ENCODE results near the gene LOXHD1.

Gene LOXHD1, protein sequence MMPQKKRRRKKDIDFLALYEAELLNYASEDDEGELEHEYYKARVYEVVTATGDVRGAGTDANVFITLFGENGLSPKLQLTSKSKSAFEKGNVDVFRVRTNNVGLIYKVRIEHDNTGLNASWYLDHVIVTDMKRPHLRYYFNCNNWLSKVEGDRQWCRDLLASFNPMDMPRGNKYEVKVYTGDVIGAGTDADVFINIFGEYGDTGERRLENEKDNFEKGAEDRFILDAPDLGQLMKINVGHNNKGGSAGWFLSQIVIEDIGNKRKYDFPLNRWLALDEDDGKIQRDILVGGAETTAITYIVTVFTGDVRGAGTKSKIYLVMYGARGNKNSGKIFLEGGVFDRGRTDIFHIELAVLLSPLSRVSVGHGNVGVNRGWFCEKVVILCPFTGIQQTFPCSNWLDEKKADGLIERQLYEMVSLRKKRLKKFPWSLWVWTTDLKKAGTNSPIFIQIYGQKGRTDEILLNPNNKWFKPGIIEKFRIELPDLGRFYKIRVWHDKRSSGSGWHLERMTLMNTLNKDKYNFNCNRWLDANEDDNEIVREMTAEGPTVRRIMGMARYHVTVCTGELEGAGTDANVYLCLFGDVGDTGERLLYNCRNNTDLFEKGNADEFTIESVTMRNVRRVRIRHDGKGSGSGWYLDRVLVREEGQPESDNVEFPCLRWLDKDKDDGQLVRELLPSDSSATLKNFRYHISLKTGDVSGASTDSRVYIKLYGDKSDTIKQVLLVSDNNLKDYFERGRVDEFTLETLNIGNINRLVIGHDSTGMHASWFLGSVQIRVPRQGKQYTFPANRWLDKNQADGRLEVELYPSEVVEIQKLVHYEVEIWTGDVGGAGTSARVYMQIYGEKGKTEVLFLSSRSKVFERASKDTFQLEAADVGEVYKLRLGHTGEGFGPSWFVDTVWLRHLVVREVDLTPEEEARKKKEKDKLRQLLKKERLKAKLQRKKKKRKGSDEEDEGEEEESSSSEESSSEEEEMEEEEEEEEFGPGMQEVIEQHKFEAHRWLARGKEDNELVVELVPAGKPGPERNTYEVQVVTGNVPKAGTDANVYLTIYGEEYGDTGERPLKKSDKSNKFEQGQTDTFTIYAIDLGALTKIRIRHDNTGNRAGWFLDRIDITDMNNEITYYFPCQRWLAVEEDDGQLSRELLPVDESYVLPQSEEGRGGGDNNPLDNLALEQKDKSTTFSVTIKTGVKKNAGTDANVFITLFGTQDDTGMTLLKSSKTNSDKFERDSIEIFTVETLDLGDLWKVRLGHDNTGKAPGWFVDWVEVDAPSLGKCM (N-terminal part only)

DNA sequence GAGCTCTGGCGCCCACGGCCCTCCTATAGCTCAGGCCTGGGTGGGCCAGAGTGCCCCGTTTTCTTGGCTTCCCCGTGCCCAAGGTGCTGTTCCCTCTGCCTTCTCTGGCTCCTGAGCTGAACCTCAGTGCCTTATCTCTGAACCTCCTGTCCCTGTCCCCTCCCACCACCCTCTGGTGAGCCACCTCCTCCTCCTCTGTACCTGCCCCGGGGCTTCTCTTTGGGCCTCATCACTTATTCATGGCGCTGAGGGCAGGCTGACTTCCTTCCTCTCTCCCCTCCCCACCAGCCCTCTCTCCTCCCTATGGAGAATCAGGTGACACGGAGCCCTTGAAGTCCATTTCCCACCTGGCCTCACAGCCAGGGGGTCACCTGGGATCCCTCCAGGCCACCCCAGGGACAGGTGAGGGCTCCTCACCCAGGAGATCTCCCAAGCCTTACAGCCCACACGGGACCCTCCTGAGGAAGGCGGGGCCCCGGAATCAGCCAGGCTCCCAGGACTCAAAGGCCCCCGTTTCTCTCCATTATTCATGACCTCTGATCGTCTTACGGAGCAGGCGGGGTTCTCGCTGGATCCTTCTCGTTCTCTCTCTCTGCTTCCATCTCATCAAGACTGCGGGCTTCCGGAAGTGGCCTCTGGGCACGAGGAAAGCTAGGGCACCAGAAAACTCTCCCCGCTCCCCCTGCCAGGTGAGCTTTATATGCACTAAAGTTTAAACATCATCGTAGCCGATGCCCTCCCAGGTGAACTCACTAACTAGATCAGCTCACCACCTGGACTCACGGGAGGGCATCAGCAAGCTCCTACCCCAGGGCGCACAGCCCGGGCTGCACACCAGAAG, at the start of gene LOXHD1:
Gene LOXHD1 (minus strand): TSS at position 106 of the 841 bp plus-strand sequence. CDS start 187 bp downstream, outside the sequence.
- DNase-seq (ENCODE audit: low read depth): no peak

DNA sequence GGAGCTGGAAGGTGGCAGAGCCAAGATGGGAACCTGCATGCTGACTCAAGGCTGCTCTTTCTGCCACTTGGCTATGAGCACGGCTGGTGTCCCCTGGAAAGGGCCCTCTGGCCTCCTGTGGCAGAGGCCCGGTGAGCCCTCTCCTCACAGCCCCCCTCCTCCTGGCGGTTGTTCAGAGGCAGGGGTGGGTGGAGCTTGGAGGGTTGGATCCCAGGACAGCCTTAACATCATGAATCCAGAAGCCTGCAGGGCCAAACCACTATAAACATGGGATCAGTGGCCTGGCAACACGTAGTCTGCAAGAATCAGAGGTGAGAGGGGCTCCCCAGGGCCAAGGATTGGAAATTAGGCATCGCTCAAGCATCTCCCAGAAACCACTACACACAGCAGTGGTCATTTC, 48.5 kb upstream of the LOXHD1 start:
- DNase-seq (ENCODE audit: low read depth): no peak

DNA sequence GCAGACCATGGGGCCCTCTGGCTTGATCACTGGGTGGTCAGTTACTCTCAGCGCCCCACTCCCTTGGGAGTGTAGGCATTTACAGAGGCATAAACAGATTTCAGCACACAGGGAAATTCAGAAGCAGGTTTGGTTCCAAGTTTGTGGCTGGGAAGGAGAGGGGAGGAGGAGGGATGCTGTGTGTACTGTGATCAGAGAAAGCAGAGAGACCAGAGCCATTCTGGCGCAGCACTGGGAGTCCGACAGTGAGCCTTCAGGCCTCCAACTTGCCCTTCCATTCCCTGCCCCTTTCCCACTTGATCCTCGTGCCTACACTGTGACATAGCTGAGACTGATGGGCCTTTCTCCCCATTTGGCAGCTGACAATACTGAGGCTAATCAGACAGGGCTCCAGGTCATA, 47.8 kb upstream of the LOXHD1 start:
- DNase-seq (ENCODE audit: low read depth): no peak

DNA sequence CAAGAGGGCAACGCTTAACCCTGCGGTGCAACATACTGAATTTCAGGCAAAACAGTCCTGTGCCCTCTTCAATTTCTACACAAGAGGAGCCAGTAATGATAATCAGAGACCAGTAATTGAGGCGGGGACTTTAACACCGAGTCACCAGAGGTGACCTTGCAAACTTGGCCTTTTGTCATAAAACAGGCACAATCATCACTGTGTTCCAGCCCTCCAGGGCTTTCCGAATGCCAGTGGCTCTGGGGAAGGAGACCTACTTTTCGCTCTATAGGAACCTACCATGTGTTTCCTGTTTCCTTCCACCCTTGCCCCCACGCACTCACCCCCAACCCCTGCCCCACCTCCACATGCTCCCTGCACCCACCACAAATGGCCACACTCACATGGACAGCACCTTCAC, 47.2 kb upstream of the LOXHD1 start:
- no peak for DNase-seq (ENCODE audit: low read depth)

DNA sequence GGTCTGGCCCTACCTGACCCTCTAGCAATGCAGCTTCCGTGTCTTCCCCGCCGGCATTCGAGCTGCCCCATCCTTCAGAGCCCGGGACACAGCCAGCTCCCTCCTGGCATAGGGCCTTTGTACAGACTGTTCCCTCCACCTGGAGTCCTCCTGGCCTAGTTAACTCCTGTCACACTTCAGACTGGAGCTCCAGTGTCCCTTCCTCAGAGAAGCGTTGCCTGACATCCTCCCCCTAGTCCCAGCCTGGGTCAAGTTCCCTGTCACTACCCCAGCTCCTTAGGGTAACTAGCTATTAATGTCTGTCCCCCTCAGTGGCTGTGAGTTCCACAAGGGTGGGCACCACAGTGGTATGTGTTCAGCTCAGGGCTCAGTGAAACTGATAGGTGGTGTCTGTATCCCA, 45.5 kb upstream of the LOXHD1 start:
- no peak for DNase-seq (ENCODE audit: low read depth)

DNA sequence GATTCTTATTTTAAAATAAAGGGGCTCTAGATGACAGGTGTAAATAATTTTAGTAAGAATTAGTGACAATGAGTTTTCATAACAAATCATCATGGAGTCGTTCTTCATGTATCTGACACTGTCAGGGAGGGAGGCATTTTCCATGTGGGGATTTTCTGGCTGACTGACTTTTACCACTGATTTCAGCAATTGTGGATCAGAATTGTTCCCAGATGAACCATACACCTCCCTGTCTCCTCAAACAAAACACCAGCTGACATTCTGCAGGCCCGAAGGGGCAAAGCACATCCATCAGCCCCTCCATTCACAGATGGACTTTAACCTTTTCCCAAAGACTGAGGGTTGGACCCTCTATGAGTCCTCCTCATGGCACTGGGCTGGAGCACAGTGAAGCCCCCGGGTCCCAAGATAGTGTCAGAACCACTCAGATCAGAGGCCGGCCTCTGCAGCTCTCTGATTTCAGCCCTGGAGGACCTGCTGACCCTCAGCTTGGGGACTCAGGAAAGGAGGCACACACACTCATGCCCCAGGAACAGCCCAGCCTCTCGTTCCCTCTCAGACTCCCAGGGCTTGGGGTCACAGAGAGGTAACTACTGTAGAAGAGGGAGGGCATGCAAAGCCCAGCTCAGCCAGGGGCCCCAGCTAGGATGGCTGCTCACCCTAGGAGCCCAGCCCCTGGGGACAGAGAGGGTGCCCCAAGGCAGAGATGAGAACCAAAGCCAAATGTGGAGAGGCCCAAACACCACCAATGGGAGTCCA, 43.2 kb upstream of the LOXHD1 start:
- DNase-seq (ENCODE audit: low read depth): no peak

DNA sequence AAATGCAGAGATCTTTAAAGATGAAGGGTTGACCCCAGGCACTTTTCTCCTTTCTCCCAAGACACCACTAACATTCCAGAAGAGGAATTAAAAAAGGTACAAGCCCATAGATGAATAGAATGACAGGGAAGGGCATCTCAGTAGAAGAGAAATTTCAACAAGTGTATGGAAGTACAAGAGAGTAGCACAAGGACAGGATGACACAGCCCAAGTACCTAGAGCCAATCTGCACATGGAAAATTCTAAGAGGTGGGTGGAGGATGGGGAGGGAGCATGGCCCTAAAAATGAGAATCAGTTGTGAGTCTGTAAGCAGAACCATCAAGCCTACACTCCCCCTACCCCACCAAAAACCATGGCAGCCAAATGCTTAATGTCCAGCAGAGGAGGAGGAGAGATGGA, 39.7 kb upstream of the LOXHD1 start:
- no peak for DNase-seq (ENCODE audit: low read depth)

DNA sequence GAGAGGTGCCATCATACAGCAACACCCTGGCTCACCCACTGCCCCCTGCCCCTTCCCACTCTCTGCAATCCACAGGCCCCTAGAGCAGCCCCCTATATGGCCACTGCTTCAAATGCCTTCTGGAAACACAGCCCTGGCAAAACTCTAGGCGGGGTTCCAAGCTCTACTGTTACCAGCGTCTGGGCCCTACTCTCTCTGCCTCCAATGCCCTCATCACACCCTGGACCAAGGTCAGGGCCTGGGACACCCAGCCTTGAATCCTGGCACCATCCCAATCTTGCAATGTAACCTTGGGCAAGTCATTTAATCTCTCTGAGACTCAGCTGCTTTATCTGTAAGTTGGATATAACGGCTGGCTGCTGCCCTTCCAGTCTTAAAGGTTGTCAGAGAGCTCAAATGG, 39.2 kb upstream of the LOXHD1 start:
- no peak for DNase-seq (ENCODE audit: low read depth)

DNA sequence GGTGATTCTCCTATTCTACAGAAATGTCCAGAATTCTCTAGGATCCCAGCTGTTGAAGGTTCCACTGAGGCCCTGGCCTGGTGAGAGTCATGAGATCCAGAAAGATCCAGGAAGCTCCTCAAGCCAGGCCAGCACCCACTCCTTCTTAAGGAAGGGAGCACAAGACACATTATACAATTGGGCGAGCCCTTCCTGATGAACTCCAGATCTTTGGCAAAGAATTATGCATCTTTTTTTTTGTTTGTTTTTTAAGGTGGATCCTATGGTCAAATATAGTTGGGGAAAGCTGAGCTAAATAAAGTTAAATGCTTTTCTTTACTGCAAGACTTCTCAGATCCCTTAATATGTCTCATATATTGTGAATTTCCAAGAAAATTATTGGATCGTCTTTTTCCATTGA, 37.0 kb upstream of the LOXHD1 start:
- no peak for DNase-seq (ENCODE audit: low read depth)

DNA sequence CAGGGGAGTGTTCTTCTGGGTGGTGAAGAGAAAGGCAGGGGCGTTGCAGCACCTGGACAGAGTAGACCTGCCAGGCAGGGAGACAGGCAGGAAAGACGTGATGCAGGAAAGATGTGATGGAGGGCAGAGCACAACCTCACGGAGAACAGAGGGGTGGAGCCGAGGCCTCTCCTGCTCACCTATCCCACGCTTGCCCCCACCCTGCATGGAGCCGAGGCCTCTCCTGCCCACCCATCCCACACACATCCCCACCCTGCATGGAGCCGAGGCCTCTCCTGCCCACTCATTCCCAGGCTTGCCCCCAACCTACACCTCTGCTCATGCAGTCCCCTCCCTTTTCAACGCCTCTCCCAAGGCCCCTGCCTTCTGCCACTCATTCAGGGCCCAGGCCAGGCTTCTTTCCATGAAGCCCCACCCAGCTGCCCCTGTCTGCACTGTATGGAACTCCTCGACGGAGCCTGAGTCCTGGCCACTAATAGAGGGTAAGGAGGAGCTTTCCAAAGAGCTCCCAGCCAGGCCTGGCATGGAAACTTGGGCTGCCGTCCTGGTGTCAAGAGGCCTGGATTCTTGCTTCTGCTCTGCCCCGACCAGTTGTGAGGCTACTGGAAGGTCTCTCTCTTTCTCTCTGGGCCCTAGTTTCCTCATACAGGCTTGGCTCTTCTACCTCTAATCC, 32.0 kb upstream of the LOXHD1 start:
- DNase-seq (ENCODE audit: low read depth): no peak

DNA sequence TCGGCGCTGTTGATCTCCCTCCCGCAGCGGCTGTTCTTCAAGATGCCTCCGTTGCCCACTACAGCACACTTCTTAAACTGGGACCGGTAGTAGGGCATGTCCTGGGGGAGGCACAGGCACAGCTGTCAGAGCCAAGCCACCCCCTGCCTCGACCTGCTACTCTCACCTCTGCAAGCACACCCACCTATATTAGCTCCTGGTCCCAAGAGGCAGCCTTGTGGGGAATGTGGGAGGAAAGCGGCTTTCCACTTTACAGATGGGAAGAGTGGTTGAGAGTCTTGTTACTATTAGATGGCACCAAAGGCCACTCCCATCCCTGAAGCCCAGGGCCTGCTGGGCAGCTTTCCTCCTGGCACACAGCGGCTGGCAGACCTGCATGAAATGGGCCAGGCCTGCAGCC, 29.2 kb upstream of the LOXHD1 start:
- no peak for DNase-seq (ENCODE audit: low read depth)

DNA sequence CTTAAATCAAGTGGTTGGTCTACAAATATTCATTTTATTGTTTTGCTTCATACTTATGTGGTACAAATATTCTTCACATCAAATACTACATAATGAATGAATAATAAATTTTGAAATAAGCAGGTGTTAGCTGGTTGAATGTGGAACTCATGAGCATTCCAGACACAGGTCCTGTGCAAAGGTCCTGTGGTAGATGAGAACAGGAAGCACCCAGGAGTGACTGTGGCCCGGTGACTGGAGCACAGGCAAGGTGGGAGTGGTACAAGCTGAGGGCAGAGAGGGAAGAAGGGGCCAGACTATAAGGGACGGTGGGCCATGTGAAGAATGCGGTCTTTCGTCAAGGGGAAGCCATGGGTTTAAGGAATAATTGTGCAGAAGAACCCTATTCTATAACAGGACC, 26.2 kb upstream of the LOXHD1 start:
- DNase-seq (ENCODE audit: low read depth): no peak

DNA sequence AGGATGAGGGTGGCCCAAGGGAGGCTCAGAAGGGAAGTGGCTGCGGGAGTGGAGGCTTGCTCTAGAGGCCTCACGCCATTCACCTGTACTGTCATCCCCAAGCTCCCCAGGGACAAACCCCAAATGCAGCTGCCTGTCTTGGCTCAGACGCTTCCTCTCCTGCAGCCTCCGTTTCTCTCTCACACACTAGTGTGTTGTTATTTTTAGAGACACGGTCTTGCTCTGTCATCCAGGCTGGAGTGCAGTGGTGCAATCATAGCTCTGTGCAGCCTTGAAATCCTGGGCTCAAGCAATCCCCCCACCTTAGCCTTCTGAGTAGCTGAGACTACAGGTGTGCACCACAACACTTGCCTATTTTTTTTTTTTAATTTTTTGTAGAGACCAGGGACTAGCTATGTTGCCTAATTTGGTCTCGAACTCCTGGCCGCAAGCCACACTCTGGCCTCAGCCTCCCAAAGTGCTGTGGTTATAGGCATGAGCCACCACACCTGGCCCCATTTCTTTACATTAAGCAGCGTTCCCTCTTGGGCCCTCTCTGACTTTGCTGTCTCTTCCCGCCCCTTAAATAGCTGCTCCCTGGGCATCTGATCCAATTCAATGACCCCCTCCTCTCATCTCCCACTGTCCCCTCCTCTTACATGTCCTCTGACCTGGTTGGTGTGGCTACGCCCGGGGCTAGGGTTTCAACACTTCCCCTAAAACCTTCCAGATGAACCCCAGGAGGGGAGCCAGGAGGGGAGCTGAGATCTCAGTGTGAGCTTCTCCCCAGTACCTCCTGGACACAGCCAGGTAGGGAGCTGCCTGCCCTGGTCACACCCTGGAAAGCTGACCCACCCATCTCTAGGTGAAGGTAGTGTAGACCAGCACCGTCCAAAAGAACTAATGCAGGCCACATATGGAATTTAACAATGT, 24.0 kb upstream of the LOXHD1 start:
- DNase-seq (ENCODE audit: low read depth): no peak

DNA sequence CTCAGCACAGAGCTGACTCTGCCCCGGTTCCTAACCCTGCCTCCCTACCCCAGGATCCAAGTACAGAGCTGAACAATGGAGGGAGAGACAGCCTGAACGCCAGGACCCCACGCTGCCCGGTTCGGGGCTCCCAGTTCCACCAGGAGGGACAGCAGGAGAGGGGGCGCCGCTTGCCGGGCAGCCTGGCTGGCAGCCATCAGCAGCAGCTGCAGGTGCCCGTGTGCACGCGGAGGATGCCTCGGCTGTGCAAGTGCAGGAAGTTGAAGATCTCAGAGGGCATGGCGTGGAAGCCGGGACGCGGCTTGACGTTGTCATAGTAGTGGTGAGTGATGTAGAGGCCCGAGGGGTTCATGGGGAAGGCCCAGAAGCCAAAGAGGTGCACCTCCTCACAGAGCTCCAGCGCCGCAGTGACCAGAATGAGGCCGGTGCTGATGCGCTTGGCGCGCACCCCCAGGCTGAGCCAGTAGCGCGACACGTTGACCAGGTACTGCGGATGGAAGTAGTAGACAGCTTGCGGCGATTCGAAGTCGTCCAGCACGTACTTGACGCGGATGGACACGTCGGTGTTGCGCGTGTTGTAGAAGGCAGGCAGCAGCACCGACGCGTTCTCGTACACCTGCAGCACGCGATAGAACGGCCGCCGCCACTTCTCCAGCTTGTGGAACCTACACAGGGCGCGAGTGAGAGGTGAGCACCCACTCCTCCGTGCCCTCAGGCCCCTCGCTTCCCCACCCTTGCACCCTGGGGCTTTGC, 23.0 kb upstream of the LOXHD1 start:
- DNase-seq (ENCODE audit: low read depth): no peak

DNA sequence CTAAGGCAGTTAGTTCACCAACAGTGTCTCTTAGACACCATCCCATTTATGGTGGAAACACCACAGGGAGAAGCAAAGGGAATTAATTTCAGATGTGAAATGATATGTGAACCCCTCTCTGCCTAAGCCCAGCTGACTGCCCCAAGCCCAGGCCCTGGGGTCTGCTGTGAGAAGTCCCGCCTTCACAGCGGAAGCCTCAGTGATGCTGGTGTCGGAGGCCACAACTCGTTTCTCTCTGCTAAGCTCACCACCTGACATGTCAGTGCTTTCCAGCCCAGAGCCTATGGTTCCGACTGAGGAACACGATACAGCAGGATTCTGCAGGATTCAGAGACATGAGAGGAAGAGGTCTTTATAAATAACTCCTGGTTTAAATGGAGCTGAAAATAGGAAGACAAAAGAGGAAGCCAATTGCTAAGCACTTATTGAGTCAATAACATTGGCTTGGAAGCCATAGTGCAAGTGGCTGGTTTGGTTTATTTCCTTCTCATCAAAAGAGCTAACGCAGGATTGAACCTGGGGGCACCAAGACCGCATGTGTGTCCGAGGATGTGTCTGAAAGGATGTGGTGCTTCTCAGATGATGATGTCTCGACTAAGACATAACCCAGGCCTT, 21.9 kb upstream of the LOXHD1 start:
- no peak for DNase-seq (ENCODE audit: low read depth)

DNA sequence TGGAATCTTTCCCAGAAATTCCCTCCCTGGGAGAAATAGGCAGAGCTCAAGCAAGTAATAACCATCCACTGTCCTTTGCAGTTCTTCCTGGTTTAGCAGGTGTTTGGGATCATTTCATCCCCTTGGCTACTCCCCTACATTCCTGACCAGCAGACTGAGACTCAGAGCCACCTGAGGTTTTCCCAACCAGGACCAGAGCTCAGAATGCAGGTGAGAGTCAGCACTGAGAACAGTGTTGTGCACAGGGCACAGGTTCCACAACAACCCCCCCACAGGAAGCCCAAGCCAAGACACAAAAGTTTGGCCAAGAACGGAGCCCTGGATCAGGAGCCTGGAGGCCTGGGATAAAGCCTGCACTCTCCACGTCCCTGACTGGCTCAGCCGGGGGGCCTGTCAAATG, 21.0 kb upstream of the LOXHD1 start:
- no peak for DNase-seq (ENCODE audit: low read depth)

DNA sequence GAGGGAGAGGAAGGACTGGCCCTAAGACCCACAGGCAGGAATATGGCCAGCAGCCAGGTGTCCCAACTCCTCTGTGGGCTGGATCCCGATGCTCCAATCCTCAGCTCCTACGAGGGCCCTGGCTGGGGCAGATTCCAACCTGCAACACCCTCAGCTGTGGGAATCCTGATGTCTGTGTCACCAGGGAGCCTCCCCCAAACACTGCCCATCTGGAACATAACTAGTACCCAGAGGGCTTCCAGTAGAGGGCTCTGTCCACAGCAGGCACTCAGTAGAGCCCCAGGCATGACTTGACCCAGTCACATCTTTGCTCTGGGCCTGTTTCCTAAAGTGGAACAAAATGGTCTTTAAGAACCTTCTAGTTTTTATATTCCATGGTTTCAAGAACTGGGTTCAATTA, 20.6 kb upstream of the LOXHD1 start:
- DNase-seq (ENCODE audit: low read depth): no peak

Data from stimulated activated CD8-positive, alpha-beta memory T cell treated with anti-CD3 and anti-CD28 coated beads, Interleukin-12 subunit alpha, Interleukin-12 subunit beta, amount 100 ng/mL, for 4 hours (primary cell).